CD14-positive monocyte (primary cell): ENCODE data around the gene ACBD7. TPM values are rescaled to one million over a fixed set of nuclear protein-coding genes. Genes with fewer than 3 reads are reported as not detected.

Source experiments
- DNase-seq, 3 donors: peaks; one replicate each; pipeline ENCODE4 v3.0.0-alpha.2; 2011 to 2022
- H2AFZ ChIP-seq: 2 replicates; pipeline ENCODE4 v1.6.0; 2012; ENCODE audit warnings: mild to moderate bottlenecking, low read depth, low read length, inconsistent platforms; ENCODE audit not compliant: insufficient read depth, poor library complexity, severe bottlenecking
- H3K27ac ChIP-seq, 2 donors: 1 replicate in 1 of 2; 2 replicates in 1 of 2; pipeline ENCODE4 v1.5.1; 2012 to 2013; ENCODE audit warnings: low read length in 2 of 2, control low read depth in 1 of 2, inconsistent platforms in 1 of 2, low read depth in 1 of 2, mild to moderate bottlenecking in 1 of 2
- H3K27me3 ChIP-seq, 2 donors: one replicate each; pipeline versions ENCODE4 v1.6.0 to v1.6.1; 2011 to 2013; ENCODE audit warnings: low read length in 2 of 2; ENCODE audit not compliant: control insufficient read depth in 2 of 2, insufficient read depth in 2 of 2
- H3K36me3 ChIP-seq, 2 donors: replicated peaks in 1 of 2; 1 replicate in 1 of 2; 2 replicates in 1 of 2; pipeline versions ENCODE4 v1.5.1 to v1.6.1; 2012 to 2013; ENCODE audit warnings: low read length in 2 of 2, control low read depth in 1 of 2, inconsistent platforms in 1 of 2, mild to moderate bottlenecking in 1 of 2; ENCODE audit not compliant: insufficient read depth in 2 of 2, control insufficient read depth in 1 of 2
- H3K4me1 ChIP-seq, 2 donors: 1 replicate in 1 of 2; 2 replicates in 1 of 2; pipeline versions ENCODE4 v1.5.1 to v1.6.1; 2012 to 2013; ENCODE audit warnings: low read length in 2 of 2, control low read depth in 1 of 2, inconsistent platforms in 1 of 2, mild to moderate bottlenecking in 1 of 2, moderate library complexity in 1 of 2; ENCODE audit not compliant: insufficient read depth in 2 of 2, control insufficient read depth in 1 of 2
- H3K4me2 ChIP-seq: replicated peaks from 2 replicates; pipeline ENCODE3; 2012; ENCODE audit warnings: low read length, moderate library complexity, mild to moderate bottlenecking; ENCODE audit not compliant: poor library complexity, severe bottlenecking; ENCODE audit errors: extremely low read depth
- H3K4me3 ChIP-seq, 3 experiments: fragments of 200-600 bp in 1 of 3; sonication (generic) in 1 of 3; replicated peaks in 1 of 3; 1 replicate in 2 of 3; 2 replicates in 1 of 3; pipeline ENCODE4 v1.5.1; 2011 to 2013; ENCODE audit warnings: low read length in 3 of 3, mild to moderate bottlenecking in 3 of 3, control low read depth in 2 of 3, low read depth in 2 of 3, inconsistent platforms in 1 of 3, moderate library complexity in 1 of 3
- H3K79me2 ChIP-seq: 2 replicates; pipeline ENCODE4 v1.6.0; 2012; ENCODE audit warnings: mild to moderate bottlenecking, control low read depth, inconsistent platforms, low read length, moderate library complexity; ENCODE audit not compliant: insufficient read depth
- H3K9ac ChIP-seq: 2 replicates; pipeline ENCODE4 v1.6.0; 2017; ENCODE audit warnings: low read length, mild to moderate bottlenecking; ENCODE audit not compliant: insufficient read depth, poor library complexity, severe bottlenecking
- H3K9me3 ChIP-seq, 2 donors: replicated peaks in 1 of 2; 1 replicate in 1 of 2; 2 replicates in 1 of 2; pipeline versions ENCODE4 v1.5.1 to v1.6.1; 2012 to 2013; ENCODE audit warnings: low read length in 2 of 2, control low read depth in 1 of 2; ENCODE audit not compliant: control insufficient read depth in 1 of 2, insufficient read depth in 1 of 2
- H4K20me1 ChIP-seq: 2 replicates; pipeline ENCODE4 v1.6.0; 2012; ENCODE audit warnings: mild to moderate bottlenecking, low read length, control low read depth, moderate library complexity; ENCODE audit not compliant: insufficient read depth
- H3K27ac Mint-ChIP-seq, 7 donors: one replicate each; pipeline ENCODE4 v1.8.0; 2020; ENCODE audit warnings: mild to moderate bottlenecking in 7 of 7, mixed read lengths in 7 of 7, moderate library complexity in 6 of 7, inconsistent platforms in 2 of 7
- H3K27me3 Mint-ChIP-seq, 3 donors: one replicate each; pipeline ENCODE4 v1.8.0; 2021 to 2022; ENCODE audit warnings: low read depth in 3 of 3, mild to moderate bottlenecking in 3 of 3, mixed read lengths in 3 of 3, moderate library complexity in 3 of 3, inconsistent platforms in 1 of 3
- H3K36me3 Mint-ChIP-seq, 2 donors: one replicate each; pipeline ENCODE4 v1.8.0; 2020; ENCODE audit warnings: mixed read lengths in 2 of 2, inconsistent platforms in 1 of 2, mild to moderate bottlenecking in 1 of 2
- H3K4me1 Mint-ChIP-seq: one replicate; pipeline ENCODE4 v1.8.0; 2020; ENCODE audit warnings: mild to moderate bottlenecking, mixed read lengths
- H3K4me3 Mint-ChIP-seq, 2 donors: one replicate each; pipeline ENCODE4 v1.8.0; 2020; ENCODE audit warnings: mild to moderate bottlenecking in 2 of 2, mixed read lengths in 2 of 2, moderate library complexity in 1 of 2
- H3K9me3 Mint-ChIP-seq, 7 donors: one replicate each; pipeline ENCODE4 v1.8.0; 2020 to 2022; ENCODE audit warnings: mixed read lengths in 7 of 7, mild to moderate bottlenecking in 6 of 7, moderate library complexity in 6 of 7, inconsistent platforms in 2 of 7
- WGBS: methylation state at CpG from one replicate; pipeline ENCODE4 v1.1.5; 2013; ENCODE audit warnings: missing lambda C conversion rate; ENCODE audit not compliant: insufficient coverage; 5-methylcytosine and 5-hydroxymethylcytosine counted together
- intact Hi-C, 2 donors: fragments of 100-400 bp; cut with micrococcal nuclease; formaldehyde crosslinking; loops; one replicate each; pipeline versions ENCODE4 v1.15.0 to v1.15.1; 2023
- polyA plus RNA-seq, 3 donors: library from polyadenylated mRNA; depleted of rRNA in 1 of 3; unstranded in 2 of 3; stranded (reverse) in 1 of 3; fragments of 300-500 nt in 2 of 3; fragments of >200 nt in 1 of 3; fragmentation: Illumina TruSeq in 2 of 3; gene quantifications; 1 replicate in 2 of 3; 2 replicates in 1 of 3; pipeline ENCODE4 v1.2.3, GENCODE V29; 2012 to 2021
- TF ChIP-seq, protein P1 (sequence below): fragments of 200-600 bp; IDR thresholded peaks from one replicate; pipeline ENCODE4 v1.8.0; 2022; ENCODE audit warnings: antibody characterized with exemption, mild to moderate bottlenecking

Gene ACBD7
- polyA plus RNA-seq, 3 donors = 0.11 TPM; not detected in 2

GRCh38 chr10:15045380-15045779, 43.2 kb downstream of the ACBD7 start:
- H3K27me3 Mint-ChIP-seq = peaks cover 0 to 9% (median 2%) of the 10 kb centered on the region in 3 donors
- H2AFZ ChIP-seq = no peak overlapping the region
- H3K9me3 Mint-ChIP-seq = peaks cover 3 to 22% (median 19%) of the 10 kb centered on the region in 7 donors
- peaks cover 16 to 23% of the 10 kb centered on the region in 2 donors for H3K4me1 ChIP-seq
- peaks cover 10% of the 10 kb centered on the region for H3K4me1 Mint-ChIP-seq
- WGBS = 80% methylated on average over 1 of the region's 1 CpG
- TF ChIP-seq, protein P1, sequence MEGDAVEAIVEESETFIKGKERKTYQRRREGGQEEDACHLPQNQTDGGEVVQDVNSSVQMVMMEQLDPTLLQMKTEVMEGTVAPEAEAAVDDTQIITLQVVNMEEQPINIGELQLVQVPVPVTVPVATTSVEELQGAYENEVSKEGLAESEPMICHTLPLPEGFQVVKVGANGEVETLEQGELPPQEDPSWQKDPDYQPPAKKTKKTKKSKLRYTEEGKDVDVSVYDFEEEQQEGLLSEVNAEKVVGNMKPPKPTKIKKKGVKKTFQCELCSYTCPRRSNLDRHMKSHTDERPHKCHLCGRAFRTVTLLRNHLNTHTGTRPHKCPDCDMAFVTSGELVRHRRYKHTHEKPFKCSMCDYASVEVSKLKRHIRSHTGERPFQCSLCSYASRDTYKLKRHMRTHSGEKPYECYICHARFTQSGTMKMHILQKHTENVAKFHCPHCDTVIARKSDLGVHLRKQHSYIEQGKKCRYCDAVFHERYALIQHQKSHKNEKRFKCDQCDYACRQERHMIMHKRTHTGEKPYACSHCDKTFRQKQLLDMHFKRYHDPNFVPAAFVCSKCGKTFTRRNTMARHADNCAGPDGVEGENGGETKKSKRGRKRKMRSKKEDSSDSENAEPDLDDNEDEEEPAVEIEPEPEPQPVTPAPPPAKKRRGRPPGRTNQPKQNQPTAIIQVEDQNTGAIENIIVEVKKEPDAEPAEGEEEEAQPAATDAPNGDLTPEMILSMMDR = no peak
- H3K9ac ChIP-seq = no peak overlapping the region
- no peak overlapping the region for H3K27ac Mint-ChIP-seq
- no peaks in the 10 kb centered on the region for H3K36me3 Mint-ChIP-seq
- H3K36me3 ChIP-seq = no peaks in the 10 kb centered on the region
- no peak overlapping the region for H3K4me3 Mint-ChIP-seq
- H3K79me2 ChIP-seq = no peaks in the 10 kb centered on the region
- intact Hi-C loops = no loop called here
- no peak overlapping the region for H3K4me2 ChIP-seq
- no peaks in the 10 kb centered on the region for H3K27me3 ChIP-seq
- H3K4me3 ChIP-seq = no peak overlapping the region
- DNase-seq = no peak
- no peak overlapping the region for H3K27ac ChIP-seq
- peaks cover 14 to 15% of the 10 kb centered on the region in 2 donors for H3K9me3 ChIP-seq
- H4K20me1 ChIP-seq = no peaks in the 10 kb centered on the region

DNA sequence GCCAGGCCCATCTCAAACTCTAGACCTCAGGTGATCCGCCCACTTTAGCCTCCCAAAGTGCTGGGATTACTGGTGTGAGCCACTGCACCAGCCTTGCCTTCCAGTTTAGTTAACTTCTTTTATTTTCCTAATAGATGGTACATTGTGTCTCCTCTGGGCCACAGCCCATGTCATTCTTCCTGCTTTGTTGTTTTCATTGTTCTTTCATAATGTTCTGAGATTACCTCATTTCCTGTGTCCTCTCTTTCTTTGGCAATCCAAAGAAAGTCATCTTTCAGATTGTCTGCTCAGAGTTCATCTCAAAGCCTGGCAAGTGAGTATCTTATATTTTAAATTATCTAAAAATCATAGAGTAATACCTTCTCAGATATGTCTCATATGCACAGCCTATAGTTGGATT, 44.9 kb downstream of the ACBD7 start, which contains the start of gene OLAH:
TSS of gene OLAH (plus strand) at position 270 of the 400 bp plus-strand sequence. CDS start 3,346 bp downstream, outside the sequence.
- TF ChIP-seq, protein P1 = no peak
- Mint-ChIP-seq H3K27me3 (peaks cover 0 to 11% (median 2%) of the 10 kb centered on the region in 3 donors), H3K27ac (no peak within 1 kb of the TSS), H3K4me1 (peaks cover 27% of the 10 kb centered on the region), H3K4me3 (no peak within 1 kb of the TSS), H3K36me3 (no peaks in the 10 kb centered on the region), H3K9me3 (peaks cover 3 to 22% (median 19%) of the 10 kb centered on the region in 7 donors)
- WGBS = 40% methylated on average over 1 of the region's 1 CpG
- Histone ChIP-seq H3K36me3 (no peaks in the 10 kb centered on the region), H3K9ac (no peak within 1 kb of the TSS), H3K9me3 (peaks cover 14 to 15% of the 10 kb centered on the region in 2 donors), H2AFZ (no peak within 1 kb of the TSS), H3K4me3 (no peak within 1 kb of the TSS), H3K27ac (no peak within 1 kb of the TSS), H3K79me2 (no peaks in the 10 kb centered on the region), H4K20me1 (no peaks in the 10 kb centered on the region), H3K4me1 (peaks cover 33 to 36% of the 10 kb centered on the region in 2 donors), H3K4me2 (no peak within 1 kb of the TSS), H3K27me3 (no peaks in the 10 kb centered on the region)
- DNase-seq = peak in 2 of 3 donors; percentile 6 to 8
- intact Hi-C loops = no loop called here
